ENCODE data around the gene SPOP.

DNA sequence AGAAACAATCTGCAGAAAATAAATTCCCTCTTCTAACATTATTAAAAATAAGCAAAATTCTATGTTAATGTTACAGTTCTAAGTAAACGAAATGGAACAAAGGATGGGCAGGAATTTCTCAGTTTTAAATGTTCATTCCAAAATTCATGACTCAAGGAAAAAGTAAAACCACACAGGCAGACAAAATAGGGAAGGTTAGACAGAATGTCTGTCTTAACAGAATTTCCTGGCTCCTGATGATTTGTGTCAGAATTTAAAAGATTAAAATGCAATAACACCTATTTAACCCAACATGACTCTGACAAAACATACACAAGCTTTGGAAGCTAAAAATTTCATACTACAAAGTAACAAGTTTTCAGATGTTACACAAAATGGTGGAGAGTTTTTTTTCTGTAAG, 42.8 kb downstream of the SPOP start:
- no peak for TF ChIP-seq POLR2A (IDR thresholded peaks at IDR 0.05)
- TF ChIP-seq, protein P1, sequence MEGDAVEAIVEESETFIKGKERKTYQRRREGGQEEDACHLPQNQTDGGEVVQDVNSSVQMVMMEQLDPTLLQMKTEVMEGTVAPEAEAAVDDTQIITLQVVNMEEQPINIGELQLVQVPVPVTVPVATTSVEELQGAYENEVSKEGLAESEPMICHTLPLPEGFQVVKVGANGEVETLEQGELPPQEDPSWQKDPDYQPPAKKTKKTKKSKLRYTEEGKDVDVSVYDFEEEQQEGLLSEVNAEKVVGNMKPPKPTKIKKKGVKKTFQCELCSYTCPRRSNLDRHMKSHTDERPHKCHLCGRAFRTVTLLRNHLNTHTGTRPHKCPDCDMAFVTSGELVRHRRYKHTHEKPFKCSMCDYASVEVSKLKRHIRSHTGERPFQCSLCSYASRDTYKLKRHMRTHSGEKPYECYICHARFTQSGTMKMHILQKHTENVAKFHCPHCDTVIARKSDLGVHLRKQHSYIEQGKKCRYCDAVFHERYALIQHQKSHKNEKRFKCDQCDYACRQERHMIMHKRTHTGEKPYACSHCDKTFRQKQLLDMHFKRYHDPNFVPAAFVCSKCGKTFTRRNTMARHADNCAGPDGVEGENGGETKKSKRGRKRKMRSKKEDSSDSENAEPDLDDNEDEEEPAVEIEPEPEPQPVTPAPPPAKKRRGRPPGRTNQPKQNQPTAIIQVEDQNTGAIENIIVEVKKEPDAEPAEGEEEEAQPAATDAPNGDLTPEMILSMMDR (IDR thresholded peaks at IDR 0.05) = no peak
